HG03060 (cell line): Measurements from ENCODE around the gene WRAP73.

Experiments
- ATAC-seq: cut with Tn5 transposase; IDR thresholded peaks from one replicate; pipeline ENCODE4 v1.9.1; 2021; ENCODE audit warnings: low read depth, moderate number of reproducible peaks; ENCODE audit not compliant: unreplicated experiment

The WRAP73 gene

GRCh38 chr1:3669971-3670431 lies 20.1 kb upstream of the WRAP73 start:
- no peak for ATAC-seq

DNA sequence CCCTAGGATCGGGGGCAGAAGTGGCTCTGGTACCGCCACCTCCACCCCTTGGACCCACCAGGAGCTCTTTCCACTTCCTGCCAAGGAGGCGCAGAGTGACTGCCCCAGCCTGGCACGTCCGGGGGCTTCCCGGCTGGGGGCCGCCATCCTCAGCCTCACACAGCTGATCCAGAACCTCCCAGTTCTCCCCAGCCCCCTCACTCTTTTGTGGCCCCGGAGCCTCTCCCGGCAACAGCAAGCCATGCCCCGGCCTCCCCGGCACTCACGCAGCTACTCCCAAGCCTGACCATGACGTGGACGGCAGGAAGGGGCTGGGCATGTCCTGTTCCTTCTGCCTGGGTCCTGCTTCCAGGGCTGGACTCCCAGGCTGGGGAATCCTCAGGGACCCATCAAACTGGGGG lies 19.5 kb upstream of the WRAP73 start:
- ATAC-seq, result no peak

- no peak for ATAC-seq
Measured at GRCh38 chr1:3668585-3669300, 18.8 kb upstream of the WRAP73 start.

DNA sequence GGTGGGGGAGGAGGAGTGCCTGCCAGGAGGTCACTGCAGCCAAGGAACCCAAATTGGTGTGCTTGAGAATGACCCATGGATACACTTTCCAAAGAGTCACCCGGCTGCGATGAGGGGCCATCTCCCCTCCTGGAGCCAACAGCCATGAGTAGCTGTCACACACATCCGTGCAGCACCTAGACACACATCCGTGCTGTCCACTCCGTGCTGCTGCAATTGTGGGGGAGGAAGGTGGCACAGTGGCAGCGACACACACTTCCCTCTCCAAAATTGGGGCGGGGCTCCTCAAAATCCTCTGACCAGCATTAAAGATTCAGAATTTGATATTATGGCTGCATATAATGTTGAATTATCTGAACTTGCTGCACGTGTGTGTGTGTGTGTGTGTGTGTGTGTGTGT lies 18.2 kb upstream of the WRAP73 start:
- ATAC-seq, result no peak

GRCh38 chr1:3664700-3665375 lies 14.9 kb upstream of the WRAP73 start:
- ATAC-seq, result no peak

DNA sequence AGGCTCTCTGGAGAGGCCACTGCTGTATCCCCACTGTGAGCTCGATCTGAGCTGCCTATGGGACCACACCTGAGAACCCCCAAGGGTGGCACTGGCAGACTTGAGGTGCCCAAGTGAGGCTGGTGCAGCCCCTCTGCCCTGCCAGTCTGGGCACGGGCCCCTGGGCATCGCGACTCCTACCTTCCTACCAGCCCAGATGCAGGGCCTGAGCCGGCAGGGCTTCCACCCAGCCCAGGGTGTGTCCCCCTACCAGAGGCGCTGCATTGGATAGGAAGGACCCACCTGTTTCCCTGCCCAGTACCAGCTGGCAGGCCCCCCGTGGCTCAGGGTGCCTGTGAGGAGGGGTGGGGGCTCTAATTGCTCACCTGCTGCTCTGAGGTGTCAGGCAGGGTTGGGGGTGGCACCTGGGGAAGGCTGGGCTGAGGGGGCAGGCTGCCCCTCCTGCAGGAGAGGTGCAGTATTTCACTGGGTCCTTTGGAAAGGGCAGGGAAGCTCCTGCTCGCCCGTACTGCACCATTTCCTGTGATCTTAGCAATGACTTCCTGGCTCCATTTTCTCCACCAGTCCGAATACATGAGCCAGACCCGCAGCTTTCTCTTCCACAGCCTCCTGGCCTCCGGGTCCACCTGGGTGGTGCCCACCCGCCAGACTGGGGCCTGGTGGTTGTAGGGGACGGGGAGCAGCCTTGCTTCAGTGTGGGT lies 14.2 kb upstream of the WRAP73 start:
- ATAC-seq, result no peak

- no peak for ATAC-seq
Measured at GRCh38 chr1:3662080-3662671, 12.3 kb upstream of the WRAP73 start.

DNA sequence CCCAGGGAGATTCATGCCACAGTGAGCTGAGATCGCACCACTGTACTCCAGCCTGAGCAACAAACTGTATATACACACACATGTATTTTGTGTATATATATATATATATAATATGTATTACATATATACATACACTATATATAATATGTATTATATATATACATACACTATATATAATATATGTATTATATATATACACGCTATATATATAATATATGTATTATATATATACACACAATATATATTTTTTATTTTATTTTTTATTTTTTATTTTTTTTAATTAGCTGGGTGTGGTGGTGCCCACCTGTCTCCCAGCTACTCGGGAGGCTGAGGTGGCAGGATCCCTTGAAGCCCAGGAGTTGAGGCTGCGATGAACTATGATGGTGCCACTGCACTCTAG lies 11.7 kb upstream of the WRAP73 start:
- ATAC-seq, result no peak

GRCh38 chr1:3660704-3661103 lies 10.8 kb upstream of the WRAP73 start:
- no peak for ATAC-seq

- no peak for ATAC-seq
Measured at GRCh38 chr1:3659093-3659492, 9.2 kb upstream of the WRAP73 start.

GRCh38 chr1:3658231-3658615 lies 8.3 kb upstream of the WRAP73 start:
- no peak for ATAC-seq

- ATAC-seq, result no peak
Measured at GRCh38 chr1:3657578-3658230, 7.8 kb upstream of the WRAP73 start.

DNA sequence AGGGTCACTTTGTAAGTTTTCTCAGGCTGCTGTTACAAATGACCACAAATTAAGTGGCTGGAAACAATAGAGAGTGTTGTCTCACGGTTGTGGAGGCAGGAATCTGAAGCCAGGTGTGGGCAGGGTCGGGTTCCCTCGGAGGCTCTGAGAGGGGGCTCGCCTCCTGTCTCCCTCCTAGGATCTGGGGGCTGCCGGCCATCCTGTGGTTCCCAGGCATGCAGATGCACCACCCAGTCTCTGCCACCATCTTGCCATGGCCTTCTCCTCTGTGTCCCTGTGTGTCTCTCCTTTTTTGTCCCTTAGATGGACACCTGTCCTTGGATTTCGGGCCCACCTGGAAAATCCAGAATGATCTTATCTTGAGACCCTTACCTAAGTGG lies 7.2 kb upstream of the WRAP73 start:
- no peak for ATAC-seq

GRCh38 chr1:3656450-3657095 lies 6.7 kb upstream of the WRAP73 start:
- no peak for ATAC-seq

DNA sequence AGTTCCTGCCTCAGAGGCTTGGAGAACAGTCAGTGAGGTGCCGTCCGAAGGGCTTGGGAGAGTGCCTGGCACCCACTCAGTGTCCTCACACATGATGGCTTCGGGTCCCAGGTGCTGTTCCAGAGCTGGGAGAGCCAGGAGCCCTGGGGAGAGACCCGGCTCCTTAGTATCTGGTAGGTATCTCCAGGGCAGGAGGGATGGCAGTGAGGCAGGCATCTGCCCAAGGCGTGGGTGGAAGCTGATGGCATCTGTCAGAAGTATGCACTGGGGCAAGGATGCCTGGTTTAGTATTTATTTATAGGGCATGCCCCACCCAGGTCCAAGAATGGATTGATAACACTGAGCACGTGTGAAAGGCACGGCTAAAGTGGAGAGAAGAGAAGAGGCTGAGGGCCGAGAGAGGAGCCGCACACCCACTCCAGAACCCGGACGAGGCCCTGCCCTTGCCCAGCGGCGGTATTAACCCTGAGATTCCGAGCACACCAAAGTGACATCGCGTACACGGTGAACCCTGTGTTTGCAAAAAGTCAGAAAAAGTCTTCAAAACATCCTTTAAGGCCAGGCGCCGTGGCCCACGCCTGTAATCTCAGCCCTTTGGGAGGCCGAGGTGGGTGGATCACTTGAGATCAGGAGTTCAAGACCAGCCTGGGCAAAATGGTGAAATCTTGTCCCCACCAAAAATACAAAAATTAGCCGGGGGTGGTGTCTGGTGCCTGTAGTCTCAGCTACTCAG lies 4.8 kb upstream of the WRAP73 start:
- ATAC-seq, result no peak

GRCh38 chr1:3653286-3653618 lies 3.3 kb upstream of the WRAP73 start:
- ATAC-seq, result no peak

- ATAC-seq, result no peak
Measured at GRCh38 chr1:3652548-3653285, 2.8 kb upstream of the WRAP73 start.

- no peak for ATAC-seq
Measured at GRCh38 chr1:3651930-3652547, 2.1 kb upstream of the WRAP73 start, which contains the start of gene TP73. TP73 (plus strand) TSS chr1:3652516; CDS start chr1:3682366, 29,850 bp downstream.
